Measurements from ENCODE around the gene TGFBR3.

TGFBR3 gene

GRCh38 chr1:91712981-91713841 is 172.7 kb downstream of the TGFBR3 start:
- ChIA-PET POLR2A (no interaction called here), CTCF (interaction anchor here (0.6 kb wide), 1 partner anchor 548 kb away, joined by 3 read pairs; no protein-coding TSS in a partner anchor)
- Histone ChIP-seq H3K27ac (ENCODE audit: extremely low read depth, low read depth, low read length) (no peak overlapping the region), H3K4me1 (ENCODE audit: control insufficient read depth, insufficient read depth, low read length) (no peaks in the 10 kb centered on the region), H3K36me3 (ENCODE audit: control insufficient read depth in 2 of 2, insufficient read depth in 1 of 2, low read length in 2 of 2) (peaks cover 0 to 29% of the 10 kb centered on the region in 2 experiments; a peak in 1 of 3 replicates), H3K4me3 (ENCODE audit: low read depth, low read length) (no peak overlapping the region), H3K9me3 (ENCODE audit: control insufficient read depth, insufficient read depth, low read depth, low read length) (no peaks in the 10 kb centered on the region)
- TF ChIP-seq GLI2 (tag by site-specific recombination; IDR thresholded peaks at IDR 0.05; ENCODE audit: borderline replicate concordance, low read depth): no peak
- TF ChIP-seq MZF1 (tag by site-specific recombination; IDR thresholded peaks at IDR 0.05; ENCODE audit: borderline replicate concordance): no peak
- TF ChIP-seq ZNF624 (tag by site-specific recombination; IDR thresholded peaks at IDR 0.05): no peak
- no peak for TF ChIP-seq ZFHX2 (tag by site-specific recombination; conservative IDR thresholded peaks at IDR 0.05)
- TF ChIP-seq ZBTB26 (tag by site-specific recombination; optimal IDR thresholded peaks at IDR 0.05): no peak
- TF ChIP-seq ZNF121 (tag by site-specific recombination; IDR thresholded peaks at IDR 0.05): no peak
- no peak for TF ChIP-seq HOXC10 (CRISPR knock-in tag; IDR thresholded peaks at IDR 0.05)
- no peak for TF ChIP-seq KLF1 (tag by site-specific recombination; IDR thresholded peaks at IDR 0.05)
- no peak for TF ChIP-seq ZEB2 (tag by site-specific recombination; IDR thresholded peaks at IDR 0.05)
- TF ChIP-seq ZNF544 (tag by site-specific recombination; IDR thresholded peaks at IDR 0.05): no peak
- no peak for TF ChIP-seq ZNF701 (tag by site-specific recombination; IDR thresholded peaks at IDR 0.05)
- no peak for TF ChIP-seq ZNF514 (tag by site-specific recombination; IDR thresholded peaks at IDR 0.05)
- TF ChIP-seq ZNF394 (tag by site-specific recombination; IDR thresholded peaks at IDR 0.05; ENCODE audit: borderline replicate concordance): no peak
- TF ChIP-seq ZBTB8A (tag by site-specific recombination; IDR thresholded peaks at IDR 0.05): no peak

GRCh38 chr1:91712393-91712792 is 173.6 kb downstream of the TGFBR3 start:
- CTCF ChIA-PET: interaction anchor here (0.6 kb wide), 2 partner anchors 548 to 1584 kb away, joined by 3 read pairs; no protein-coding TSS in a partner anchor
- no peaks in the 10 kb centered on the region for H3K9me3 ChIP-seq (ENCODE audit: control insufficient read depth, insufficient read depth, low read depth, low read length)
- POLR2A ChIA-PET: no interaction called here
- TF ChIP-seq ZNF280D (tag by site-specific recombination; IDR thresholded peaks at IDR 0.05): no peak
- no peak for TF ChIP-seq ZNF707 (tag by site-specific recombination; IDR thresholded peaks at IDR 0.05)
- no peak for TF ChIP-seq ZNF37A (tag by site-specific recombination; IDR thresholded peaks at IDR 0.05)
- no peak for TF ChIP-seq ZNF354C (tag by site-specific recombination; IDR thresholded peaks at IDR 0.05; ENCODE audit: borderline replicate concordance, low read depth)
- TF ChIP-seq ZBTB17 (tag by site-specific recombination; IDR thresholded peaks at IDR 0.05): no peak
- no peak for TF ChIP-seq ZNF561 (tag by site-specific recombination; IDR thresholded peaks at IDR 0.05; ENCODE audit: borderline replicate concordance)
- TF ChIP-seq HOXD13 (CRISPR knock-in tag; IDR thresholded peaks at IDR 0.05; ENCODE audit: borderline replicate concordance): no peak
- no peak for TF ChIP-seq ZFP41 (tag by site-specific recombination; IDR thresholded peaks at IDR 0.05; ENCODE audit: borderline replicate concordance)
- TF ChIP-seq ZBTB6 (tag by site-specific recombination; IDR thresholded peaks at IDR 0.05): no peak
- no peak for TF ChIP-seq ZNF571 (tag by site-specific recombination; IDR thresholded peaks at IDR 0.05)
- H3K36me3 ChIP-seq (ENCODE audit: control insufficient read depth in 2 of 2, insufficient read depth in 1 of 2, low read length in 2 of 2): peaks cover 0 to 37% of the 10 kb centered on the region in 2 experiments; a peak in 1 of 3 replicates
- H3K4me1 ChIP-seq (ENCODE audit: control insufficient read depth, insufficient read depth, low read length): no peaks in the 10 kb centered on the region
- H3K4me3 ChIP-seq (ENCODE audit: low read depth, low read length): no peak overlapping the region
- no peak overlapping the region for H3K27ac ChIP-seq (ENCODE audit: extremely low read depth, low read depth, low read length)
